Tibial nerve (tissue), 4 donors: ENCODE measurements around the gene TIAM1. TPM values are rescaled to one million over a fixed set of nuclear protein-coding genes. Genes with fewer than 3 reads are reported as not detected.

Experiments used
- DNase-seq, 2 donors: peaks; one replicate each; pipeline ENCODE4 v3.0.0-alpha.2; 2019; ENCODE audit warnings: low spot score in 2 of 2
- H3K27ac ChIP-seq, 4 donors: fragments of 200-600 bp; sonication (generic) in 3 of 4; one replicate each; pipeline ENCODE4 v1.5.1; 2017 to 2019; ENCODE audit warnings: mild to moderate bottlenecking in 1 of 4
- H3K27me3 ChIP-seq, 2 donors: fragments of 200-600 bp; sonication (generic) in 1 of 2; one replicate each; pipeline versions ENCODE4 v1.5.1 to v1.6.0; 2017 to 2019
- H3K36me3 ChIP-seq, 3 donors: fragments of 200-600 bp; sonication (generic); one replicate each; pipeline ENCODE4 v1.5.1; 2018 to 2019
- H3K4me1 ChIP-seq, 4 donors: fragments of 200-600 bp; sonication (generic) in 3 of 4; one replicate each; pipeline ENCODE4 v1.5.1; 2017 to 2019
- H3K4me3 ChIP-seq, 4 donors: fragments of 200-600 bp; sonication (generic) in 3 of 4; one replicate each; pipeline ENCODE4 v1.5.1; 2017 to 2019; ENCODE audit warnings: mild to moderate bottlenecking in 1 of 4, moderate library complexity in 1 of 4
- H3K9me3 ChIP-seq, 4 donors: fragments of 200-600 bp; sonication (generic) in 3 of 4; one replicate each; pipeline ENCODE4 v1.5.1; 2017 to 2019
- EP300 ChIP-seq, 2 donors: sonication (generic); formaldehyde crosslinking; IDR thresholded peaks; one replicate each; pipeline ENCODE4 v1.6.1; 2017; ENCODE audit warnings: antibody characterized with exemption in 2 of 2, mild to moderate bottlenecking in 1 of 2
- POLR2A ChIP-seq, 2 donors: fragments of 450-650 bp; IDR thresholded peaks; one replicate each; pipeline ENCODE4 v1.6.1; 2017; ENCODE audit warnings: antibody characterized with exemption in 2 of 2, mild to moderate bottlenecking in 2 of 2, moderate library complexity in 2 of 2
- WGBS, 2 donors: methylation state at CpG; one replicate each; pipeline ENCODE4 v1.1.5; 2018; 5-methylcytosine and 5-hydroxymethylcytosine counted together
- total RNA-seq, 4 donors: library from RNA; depleted of rRNA; stranded (reverse); fragments of >200 nt; gene quantifications; one replicate each; pipeline ENCODE4 v1.1.0, GENCODE V29; 2016
- TF ChIP-seq, protein P1 (sequence below), 5 experiments: fragments of 200-600 bp in 3 of 5; fragments of 450-650 bp in 2 of 5; sonication (generic) in 3 of 5; IDR thresholded peaks; one replicate each; pipeline ENCODE4 v1.5.1; 2016 to 2019; ENCODE audit warnings: antibody characterized with exemption in 5 of 5, mild to moderate bottlenecking in 3 of 5, moderate library complexity in 2 of 5

Gene TIAM1
- total RNA-seq, 4 donors from 2014 or later, result 25.3 to 44.7 (median 31.6) TPM

DNA sequence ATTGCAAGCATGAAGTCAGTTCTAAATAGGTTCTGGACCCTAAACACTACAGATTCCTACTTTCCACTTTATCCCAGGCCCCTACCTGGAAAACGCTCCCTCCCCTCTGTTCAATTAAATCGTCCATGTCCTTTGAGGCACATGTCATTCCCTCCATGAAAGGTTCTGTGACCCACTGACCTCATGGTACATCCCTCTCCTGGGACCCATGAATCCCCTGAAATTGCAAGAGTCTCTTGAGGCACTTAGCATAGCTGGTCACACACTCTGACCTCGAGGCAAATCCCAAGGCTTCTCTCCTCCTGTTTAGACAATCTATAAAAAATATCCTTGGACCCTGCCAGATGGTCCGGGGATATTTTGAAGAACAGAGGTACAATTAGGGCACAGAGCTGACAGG lies 271.5 kb downstream of the TIAM1 start:
- Histone ChIP-seq H3K36me3 (no peaks in the 10 kb centered on the region), H3K27ac (no peak overlapping the region), H3K4me1 (no peaks in the 10 kb centered on the region), H3K9me3 (no peaks in the 10 kb centered on the region), H3K4me3 (no peak overlapping the region), H3K27me3 (no peaks in the 10 kb centered on the region)
- TF ChIP-seq, protein P1, sequence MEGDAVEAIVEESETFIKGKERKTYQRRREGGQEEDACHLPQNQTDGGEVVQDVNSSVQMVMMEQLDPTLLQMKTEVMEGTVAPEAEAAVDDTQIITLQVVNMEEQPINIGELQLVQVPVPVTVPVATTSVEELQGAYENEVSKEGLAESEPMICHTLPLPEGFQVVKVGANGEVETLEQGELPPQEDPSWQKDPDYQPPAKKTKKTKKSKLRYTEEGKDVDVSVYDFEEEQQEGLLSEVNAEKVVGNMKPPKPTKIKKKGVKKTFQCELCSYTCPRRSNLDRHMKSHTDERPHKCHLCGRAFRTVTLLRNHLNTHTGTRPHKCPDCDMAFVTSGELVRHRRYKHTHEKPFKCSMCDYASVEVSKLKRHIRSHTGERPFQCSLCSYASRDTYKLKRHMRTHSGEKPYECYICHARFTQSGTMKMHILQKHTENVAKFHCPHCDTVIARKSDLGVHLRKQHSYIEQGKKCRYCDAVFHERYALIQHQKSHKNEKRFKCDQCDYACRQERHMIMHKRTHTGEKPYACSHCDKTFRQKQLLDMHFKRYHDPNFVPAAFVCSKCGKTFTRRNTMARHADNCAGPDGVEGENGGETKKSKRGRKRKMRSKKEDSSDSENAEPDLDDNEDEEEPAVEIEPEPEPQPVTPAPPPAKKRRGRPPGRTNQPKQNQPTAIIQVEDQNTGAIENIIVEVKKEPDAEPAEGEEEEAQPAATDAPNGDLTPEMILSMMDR (IDR thresholded peaks at IDR 0.05), result no peak
- TF ChIP-seq POLR2A (IDR thresholded peaks at IDR 0.05) (no peak), EP300 (IDR thresholded peaks at IDR 0.05) (no peak)
- no peak for DNase-seq
- 47 to 51% methylated on average over 4 of the region's 4 CpGs for WGBS, 2 donors
